Smooth muscle cell (in vitro differentiated cells): Measurements from ENCODE around the gene HOXC9. TPM values are rescaled to one million over a fixed set of nuclear protein-coding genes. Genes with fewer than 3 reads are reported as not detected.
"Not testable (repeated sequence)": the region's sequence is repeated elsewhere in the genome, so short reads cannot be mapped to it uniquely, and the experiment has no call there.

Source experiments
- DNase-seq: peaks from one replicate; lab custom pipeline; 2025; ENCODE audit not compliant: unreplicated experiment; lab: John Stamatoyannopoulos, UW
- H2AFZ ChIP-seq: fragments of 200-600 bp; sonication (generic); 2 replicates; pipeline ENCODE4 v1.6.0; 2016; ENCODE audit warnings: antibody characterized with exemption, low read depth, mild to moderate bottlenecking
- H3F3A ChIP-seq: fragments of 200-600 bp; sonication (generic); 2 replicates; pipeline ENCODE4 v1.6.0; 2017; ENCODE audit warnings: antibody characterized with exemption, low read depth
- H3K27ac ChIP-seq: fragments of 200-600 bp; sonication (generic); 2 replicates; pipeline ENCODE4 v1.5.1; 2016; ENCODE audit warnings: low read depth, mild to moderate bottlenecking
- H3K27me3 ChIP-seq: fragments of 200-600 bp; sonication (generic); 2 replicates; pipeline ENCODE4 v1.6.1; 2016; ENCODE audit warnings: low read depth, mild to moderate bottlenecking
- H3K36me3 ChIP-seq: fragments of 200-600 bp; sonication (generic); 2 replicates; pipeline ENCODE4 v1.5.1; 2016; ENCODE audit warnings: low read depth
- H3K4me1 ChIP-seq: fragments of 200-600 bp; sonication (generic); 2 replicates; pipeline ENCODE4 v1.5.1; 2016; ENCODE audit warnings: low read depth
- H3K4me2 ChIP-seq: fragments of 200-600 bp; sonication (generic); 2 replicates; pipeline ENCODE4 v1.6.0; 2016; ENCODE audit warnings: mild to moderate bottlenecking
- H3K4me3 ChIP-seq: fragments of 200-600 bp; sonication (generic); 2 replicates; pipeline ENCODE4 v1.5.1; 2016; ENCODE audit warnings: mild to moderate bottlenecking
- H3K79me2 ChIP-seq: fragments of 200-600 bp; sonication (generic); 2 replicates; pipeline ENCODE4 v1.6.0; 2016; ENCODE audit warnings: low read depth, mild to moderate bottlenecking
- H3K9ac ChIP-seq: fragments of 200-600 bp; sonication (generic); 2 replicates; pipeline ENCODE4 v1.6.0; 2016; ENCODE audit warnings: low read depth
- H3K9me3 ChIP-seq: fragments of 200-600 bp; sonication (generic); replicated peaks from 2 replicates; pipeline ENCODE4 v1.5.1; 2016; ENCODE audit warnings: low read depth
- H4K20me1 ChIP-seq: fragments of 200-600 bp; sonication (generic); 2 replicates; pipeline ENCODE4 v1.6.0; 2016; ENCODE audit warnings: low read depth
- CTCF ChIP-seq: fragments of 200-600 bp; sonication (generic); IDR thresholded peaks from 2 replicates; pipeline ENCODE4 v1.5.1; 2017; ENCODE audit warnings: borderline replicate concordance, mild to moderate bottlenecking, antibody characterized with exemption; ENCODE audit not compliant: insufficient read depth, poor library complexity, severe bottlenecking
- WGBS: methylation state at CpG from one replicate; pipeline ENCODE4 v1.1.7; 2016; ENCODE audit warnings: low lambda C conversion rate; 5-methylcytosine and 5-hydroxymethylcytosine counted together
- polyA plus RNA-seq: library from polyadenylated mRNA; unstranded; fragments of >200 nt; fragmentation: Nextera tagmentation; extraction: Ambion mirVana; gene quantifications from 2 replicates; pipeline ENCODE4 v1.2.1, GENCODE V29; 2016
- total RNA-seq: library from RNA; depleted of rRNA; stranded (reverse); fragments of >200 nt; gene quantifications from 2 replicates; pipeline ENCODE4 v1.2.3, GENCODE V29; 2014

Gene HOXC9
- total and polyA plus RNA-seq, 2 experiments from 2014 or later, result 1.2 to 2.7 TPM

- Histone ChIP-seq H4K20me1 (no peaks in the 10 kb centered on the region), H3K79me2 (no peaks in the 10 kb centered on the region), H3K4me1 (no peaks in the 10 kb centered on the region), H2AFZ (no peak overlapping the region), H3K4me2 (no peak overlapping the region), H3F3A (no peaks in the 10 kb centered on the region), H3K36me3 (no peaks in the 10 kb centered on the region), H3K9me3 (no peaks in the 10 kb centered on the region), H3K9ac (no peak overlapping the region), H3K27me3 (peaks cover 99% of the 10 kb centered on the region), H3K27ac (no peak overlapping the region), H3K4me3 (no peak overlapping the region)
- TF ChIP-seq CTCF, result no peak
- 65% methylated on average over 4 of the region's 4 CpGs for WGBS
- DNase-seq, result no peak
Measured at GRCh38 chr12:54040148-54040494, 40.2 kb downstream of the HOXC9 start.

- Histone ChIP-seq H3K9ac (no peak overlapping the region), H3K79me2 (no peaks in the 10 kb centered on the region), H3K9me3 (no peaks in the 10 kb centered on the region), H3K27me3 (peaks cover 99% of the 10 kb centered on the region), H4K20me1 (peaks cover under 1% of the 10 kb centered on the region), H3K36me3 (no peaks in the 10 kb centered on the region), H3F3A (no peaks in the 10 kb centered on the region), H3K27ac (no peak overlapping the region), H3K4me1 (no peaks in the 10 kb centered on the region), H2AFZ (no peak overlapping the region), H3K4me2 (no peak overlapping the region), H3K4me3 (no peak overlapping the region)
- no peak for DNase-seq
- 78% methylated on average over 3 of the region's 3 CpGs for WGBS
- TF ChIP-seq CTCF, result no peak
Measured at GRCh38 chr12:54040648-54041047, 40.7 kb downstream of the HOXC9 start.

GRCh38 chr12:54041097-54041690 lies 41.2 kb downstream of the HOXC9 start:
- H3K36me3 ChIP-seq, result no peaks in the 10 kb centered on the region
- H3K27me3 ChIP-seq, result peaks cover 99% of the 10 kb centered on the region
- H3K4me1 ChIP-seq, result no peaks in the 10 kb centered on the region
- H4K20me1 ChIP-seq, result peaks cover 6% of the 10 kb centered on the region
- no peaks in the 10 kb centered on the region for H3F3A ChIP-seq
- H3K9ac ChIP-seq, result no peak overlapping the region
- no peak for DNase-seq
- H3K79me2 ChIP-seq, result no peaks in the 10 kb centered on the region
- H3K27ac ChIP-seq, result no peak overlapping the region
- 47% methylated on average over 2 of the region's 2 CpGs for WGBS
- H3K4me3 ChIP-seq, result no peak overlapping the region
- no peak overlapping the region for H3K4me2 ChIP-seq
- H2AFZ ChIP-seq, result no peak overlapping the region
- no peaks in the 10 kb centered on the region for H3K9me3 ChIP-seq
- no peak for TF ChIP-seq CTCF

DNA sequence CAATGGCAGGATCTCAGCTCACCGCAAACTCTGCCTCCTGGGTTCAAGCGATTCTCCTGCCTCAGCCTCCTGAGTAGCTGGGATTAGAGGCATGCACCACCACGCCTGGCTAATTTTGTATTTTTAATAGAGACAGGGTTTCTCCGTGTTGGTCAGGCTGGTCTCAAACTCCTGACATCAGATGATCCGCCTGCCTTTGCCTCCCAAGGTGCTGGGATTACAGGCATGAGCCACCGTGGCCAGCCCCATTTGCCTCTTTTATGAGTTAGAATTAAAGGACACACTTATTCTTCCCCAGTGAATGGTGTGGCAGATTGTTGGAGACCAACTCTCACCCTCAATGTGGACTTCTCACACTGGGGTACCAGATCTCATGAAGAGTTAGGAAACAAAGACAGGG lies 42.1 kb downstream of the HOXC9 start:
- not testable (repeated sequence) for H3K4me1 ChIP-seq, H3K4me2 ChIP-seq, H3K9me3 ChIP-seq, H3K79me2 ChIP-seq, H3K4me3 ChIP-seq, H2AFZ ChIP-seq, H3F3A ChIP-seq, H3K9ac ChIP-seq, H3K36me3 ChIP-seq, DNase-seq, H3K27ac ChIP-seq
- H3K27me3 ChIP-seq, result peaks cover 99% of the 10 kb centered on the region
- H4K20me1 ChIP-seq, result peaks cover 15% of the 10 kb centered on the region
- 62% methylated on average over 6 of the region's 6 CpGs for WGBS
